ENCODE data around the gene STAB2. TPM values are rescaled to one million over a fixed set of nuclear protein-coding genes. Genes with fewer than 3 reads are reported as not detected.

STAB2 gene
- total RNA-seq, 1 donor from 2014 or later = not detected

GRCh38 chr12:103639983-103640382 is 52.9 kb downstream of the STAB2 start:
- DNase-seq (ENCODE audit: low spot score in 2 of 2, unreplicated experiment in 2 of 2) = no peak
- Mint-ChIP-seq H3K4me3 (no peak overlapping the region), H3K36me3 (no peaks in the 10 kb centered on the region), H3K9me3 (peaks cover 4% of the 10 kb centered on the region), H3K4me1 (no peaks in the 10 kb centered on the region), H3K27ac (no peak overlapping the region), H3K27me3 (ENCODE audit: low read depth) (peaks cover 17% of the 10 kb centered on the region)
- TF ChIP-seq, protein P1, sequence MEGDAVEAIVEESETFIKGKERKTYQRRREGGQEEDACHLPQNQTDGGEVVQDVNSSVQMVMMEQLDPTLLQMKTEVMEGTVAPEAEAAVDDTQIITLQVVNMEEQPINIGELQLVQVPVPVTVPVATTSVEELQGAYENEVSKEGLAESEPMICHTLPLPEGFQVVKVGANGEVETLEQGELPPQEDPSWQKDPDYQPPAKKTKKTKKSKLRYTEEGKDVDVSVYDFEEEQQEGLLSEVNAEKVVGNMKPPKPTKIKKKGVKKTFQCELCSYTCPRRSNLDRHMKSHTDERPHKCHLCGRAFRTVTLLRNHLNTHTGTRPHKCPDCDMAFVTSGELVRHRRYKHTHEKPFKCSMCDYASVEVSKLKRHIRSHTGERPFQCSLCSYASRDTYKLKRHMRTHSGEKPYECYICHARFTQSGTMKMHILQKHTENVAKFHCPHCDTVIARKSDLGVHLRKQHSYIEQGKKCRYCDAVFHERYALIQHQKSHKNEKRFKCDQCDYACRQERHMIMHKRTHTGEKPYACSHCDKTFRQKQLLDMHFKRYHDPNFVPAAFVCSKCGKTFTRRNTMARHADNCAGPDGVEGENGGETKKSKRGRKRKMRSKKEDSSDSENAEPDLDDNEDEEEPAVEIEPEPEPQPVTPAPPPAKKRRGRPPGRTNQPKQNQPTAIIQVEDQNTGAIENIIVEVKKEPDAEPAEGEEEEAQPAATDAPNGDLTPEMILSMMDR (IDR thresholded peaks at IDR 0.05; ENCODE audit: unreplicated experiment) = no peak

GRCh38 chr12:103640410-103640809 is 53.3 kb downstream of the STAB2 start:
- Mint-ChIP-seq H3K27me3 (ENCODE audit: low read depth) (peaks cover 13% of the 10 kb centered on the region), H3K4me3 (no peak overlapping the region), H3K9me3 (peaks cover 4% of the 10 kb centered on the region), H3K27ac (no peak overlapping the region), H3K36me3 (no peaks in the 10 kb centered on the region), H3K4me1 (no peaks in the 10 kb centered on the region)
- TF ChIP-seq, protein P1 (IDR thresholded peaks at IDR 0.05; ENCODE audit: unreplicated experiment) = no peak
- no peak for DNase-seq (ENCODE audit: low spot score in 2 of 2, unreplicated experiment in 2 of 2)

GRCh38 chr12:103640831-103641230 is 53.8 kb downstream of the STAB2 start:
- Mint-ChIP-seq H3K4me1 (no peaks in the 10 kb centered on the region), H3K27me3 (ENCODE audit: low read depth) (peaks cover 13% of the 10 kb centered on the region), H3K4me3 (no peak overlapping the region), H3K27ac (no peak overlapping the region), H3K9me3 (peaks cover 4% of the 10 kb centered on the region), H3K36me3 (no peaks in the 10 kb centered on the region)
- TF ChIP-seq, protein P1 (IDR thresholded peaks at IDR 0.05; ENCODE audit: unreplicated experiment) = no peak
- no peak for DNase-seq (ENCODE audit: low spot score in 2 of 2, unreplicated experiment in 2 of 2)

- no peaks in the 10 kb centered on the region for H3K4me1 Mint-ChIP-seq
- H3K4me3 Mint-ChIP-seq = no peak overlapping the region
- DNase-seq (ENCODE audit: low spot score in 2 of 2, unreplicated experiment in 2 of 2) = no peak
- no peak overlapping the region for H3K27ac Mint-ChIP-seq
- no peaks in the 10 kb centered on the region for H3K36me3 Mint-ChIP-seq
- H3K9me3 Mint-ChIP-seq = peaks cover 4% of the 10 kb centered on the region
- TF ChIP-seq, protein P1 (IDR thresholded peaks at IDR 0.05; ENCODE audit: unreplicated experiment) = no peak
- peaks cover 21% of the 10 kb centered on the region for H3K27me3 Mint-ChIP-seq (ENCODE audit: low read depth)
These were observed 55.3 kb downstream of the STAB2 start for GRCh38 chr12:103642240-103642864.

- Mint-ChIP-seq H3K36me3 (no peaks in the 10 kb centered on the region), H3K27me3 (ENCODE audit: low read depth) (peaks cover 31% of the 10 kb centered on the region), H3K27ac (no peak overlapping the region), H3K4me3 (no peak overlapping the region), H3K4me1 (no peaks in the 10 kb centered on the region), H3K9me3 (peaks cover 4% of the 10 kb centered on the region)
- TF ChIP-seq, protein P1 (IDR thresholded peaks at IDR 0.05; ENCODE audit: unreplicated experiment) = no peak
- no peak for DNase-seq (ENCODE audit: low spot score in 2 of 2, unreplicated experiment in 2 of 2)
These were observed 58.1 kb downstream of the STAB2 start for GRCh38 chr12:103645202-103645601.

Measured in mesothelial cell of epicardium (in vitro differentiated cells).